Transverse colon (tissue), 4 donors: ENCODE results near the gene CSHL1. TPM values are rescaled to one million over a fixed set of nuclear protein-coding genes. Genes with fewer than 3 reads are reported as not detected.

Experiments
- DNase-seq: peaks from one replicate; pipeline ENCODE4 v3.0.0-alpha.2; 2019
- H3K27ac ChIP-seq, 4 donors: fragments of 200-600 bp; sonication (generic); 2 replicates each; pipeline ENCODE4 v1.5.1; 2016 to 2018; ENCODE audit warnings: inconsistent platforms in 4 of 4
- H3K27me3 ChIP-seq: fragments of 200-600 bp; sonication (generic); 2 replicates; pipeline ENCODE4 v1.5.1; 2017; ENCODE audit warnings: inconsistent platforms
- H3K36me3 ChIP-seq, 4 donors: fragments of 200-600 bp; sonication (generic); 2 replicates each; pipeline ENCODE4 v1.5.1; 2017 to 2019; ENCODE audit warnings: inconsistent platforms in 4 of 4
- H3K4me1 ChIP-seq, 4 donors: fragments of 200-600 bp; sonication (generic); 2 replicates each; pipeline ENCODE4 v1.5.1; 2017 to 2020; ENCODE audit warnings: inconsistent platforms in 4 of 4
- H3K4me3 ChIP-seq, 4 donors: fragments of 200-600 bp; sonication (generic); 1 replicate in 1 of 4; 2 replicates in 3 of 4; pipeline versions ENCODE4 v1.5.1 to v1.6.1; 2017 to 2019; ENCODE audit warnings: inconsistent platforms in 4 of 4
- H3K9me3 ChIP-seq, 2 donors: fragments of 200-600 bp; sonication (generic); 2 replicates each; pipeline ENCODE4 v1.5.1; 2017 to 2019; ENCODE audit warnings: inconsistent platforms in 2 of 2
- EP300 ChIP-seq: sonication (generic); formaldehyde crosslinking; IDR thresholded peaks from one replicate; pipeline ENCODE4 v1.6.1; 2017; ENCODE audit warnings: antibody characterized with exemption, low read depth
- POLR2A ChIP-seq: fragments of 450-650 bp; IDR thresholded peaks from one replicate; pipeline ENCODE4 v1.6.1; 2016; ENCODE audit warnings: antibody characterized with exemption, mild to moderate bottlenecking, moderate library complexity
- POLR2AphosphoS5 ChIP-seq, 3 donors: sonication (generic); formaldehyde crosslinking; IDR thresholded peaks; one replicate each; pipeline ENCODE4 v1.6.1; 2016; ENCODE audit warnings: antibody characterized with exemption in 3 of 3
- WGBS, 2 donors: methylation state at CpG; one replicate each; pipeline ENCODE4 v1.1.5; 2018; ENCODE audit warnings: low coverage in 1 of 2; 5-methylcytosine and 5-hydroxymethylcytosine counted together
- in situ Hi-C, 4 donors: fragments of 200-750 bp; cut with MboI; loops; one replicate each; pipeline versions ENCODE4 v1.15.0 to v1.15.1; 2017; ENCODE audit warnings: low sequenced_read_pairs in 3 of 4, low pct_ligation_motif_present in 1 of 4, low pct_unique_long_range_greater_than_20kb in 1 of 4
- intact Hi-C: fragments of 100-400 bp; cut with DNase I; formaldehyde crosslinking; loops from one replicate; pipeline ENCODE4 v1.15.1; 2023; ENCODE audit warnings: low total_unique reads
- total RNA-seq, 4 donors: library from RNA; depleted of rRNA; stranded (reverse); fragments of >200 nt; gene quantifications; one replicate each; pipeline ENCODE4 v1.1.0, GENCODE V29; 2016
- TF ChIP-seq, protein P1 (sequence below), 5 experiments: fragments of 200-600 bp in 3 of 5; fragments of 450-650 bp in 2 of 5; sonication (generic) in 3 of 5; IDR thresholded peaks; 1 replicate in 2 of 5; 2 replicates in 3 of 5; pipeline ENCODE4 v1.5.1; 2016 to 2017; ENCODE audit warnings: antibody characterized with exemption in 5 of 5, inconsistent platforms in 3 of 5, mild to moderate bottlenecking in 2 of 5, moderate library complexity in 1 of 5

CSHL1 gene
- total RNA-seq, 4 donors from 2014 or later = not detected

DNA sequence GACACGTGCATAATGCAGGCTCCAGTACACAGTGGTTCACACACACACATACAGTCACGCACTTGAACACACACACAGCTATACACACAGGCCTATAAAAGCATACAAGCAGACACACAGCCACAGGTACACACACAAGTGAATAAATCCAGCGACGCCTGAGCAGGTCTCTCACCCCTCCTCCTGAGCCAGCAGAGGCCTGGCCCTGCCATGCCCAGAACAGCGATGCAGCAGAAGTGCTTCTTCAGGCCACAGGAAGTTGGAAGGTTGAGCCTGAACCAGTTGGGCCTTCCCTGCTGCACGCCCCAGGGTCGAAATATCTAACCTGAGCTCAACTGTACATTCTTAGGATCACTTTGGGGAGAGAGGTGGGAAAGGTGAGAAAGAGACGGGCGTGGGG lies 28.3 kb upstream of the CSHL1 start:
- H3K27ac ChIP-seq = no peak overlapping the region
- H3K9me3 ChIP-seq = no peaks in the 10 kb centered on the region
- no peaks in the 10 kb centered on the region for H3K27me3 ChIP-seq
- no peak overlapping the region for H3K4me3 ChIP-seq
- WGBS, 2 donors = 89 to 92% methylated on average over 2 to 9 of the region's 9 CpGs
- no peak for TF ChIP-seq POLR2AphosphoS5 (IDR thresholded peaks at IDR 0.05)
- TF ChIP-seq POLR2A = no peak
- TF ChIP-seq, protein P1, sequence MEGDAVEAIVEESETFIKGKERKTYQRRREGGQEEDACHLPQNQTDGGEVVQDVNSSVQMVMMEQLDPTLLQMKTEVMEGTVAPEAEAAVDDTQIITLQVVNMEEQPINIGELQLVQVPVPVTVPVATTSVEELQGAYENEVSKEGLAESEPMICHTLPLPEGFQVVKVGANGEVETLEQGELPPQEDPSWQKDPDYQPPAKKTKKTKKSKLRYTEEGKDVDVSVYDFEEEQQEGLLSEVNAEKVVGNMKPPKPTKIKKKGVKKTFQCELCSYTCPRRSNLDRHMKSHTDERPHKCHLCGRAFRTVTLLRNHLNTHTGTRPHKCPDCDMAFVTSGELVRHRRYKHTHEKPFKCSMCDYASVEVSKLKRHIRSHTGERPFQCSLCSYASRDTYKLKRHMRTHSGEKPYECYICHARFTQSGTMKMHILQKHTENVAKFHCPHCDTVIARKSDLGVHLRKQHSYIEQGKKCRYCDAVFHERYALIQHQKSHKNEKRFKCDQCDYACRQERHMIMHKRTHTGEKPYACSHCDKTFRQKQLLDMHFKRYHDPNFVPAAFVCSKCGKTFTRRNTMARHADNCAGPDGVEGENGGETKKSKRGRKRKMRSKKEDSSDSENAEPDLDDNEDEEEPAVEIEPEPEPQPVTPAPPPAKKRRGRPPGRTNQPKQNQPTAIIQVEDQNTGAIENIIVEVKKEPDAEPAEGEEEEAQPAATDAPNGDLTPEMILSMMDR (IDR thresholded peaks at IDR 0.05) = no peak
- TF ChIP-seq EP300 = no peak
- no peaks in the 10 kb centered on the region for H3K36me3 ChIP-seq
- intact Hi-C loops = no loop called here
- in situ Hi-C loops = no loop called here
- H3K4me1 ChIP-seq = no peaks in the 10 kb centered on the region
- no peak for DNase-seq

DNA sequence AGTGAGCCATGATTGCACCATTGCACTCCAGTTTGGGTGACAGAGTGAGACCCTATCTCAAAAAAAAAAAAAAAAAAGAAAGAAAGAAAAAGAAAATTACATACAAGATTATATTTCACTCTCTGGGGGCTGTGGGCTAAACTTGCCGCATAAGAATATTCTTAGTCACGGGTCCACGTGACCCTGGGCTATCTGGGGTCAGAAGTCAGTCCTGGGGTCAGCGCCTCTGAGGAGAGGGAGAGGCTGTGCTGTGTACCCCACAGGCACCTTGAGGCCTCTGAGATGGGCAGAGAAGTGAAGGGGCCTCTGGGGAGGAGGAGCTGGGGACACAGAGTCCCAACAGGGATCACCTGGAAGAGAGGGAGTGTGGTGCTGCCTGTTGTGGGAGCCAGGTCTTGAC lies 26.9 kb upstream of the CSHL1 start:
- intact Hi-C loops (no loop called here), in situ Hi-C loops (no loop called here)
- TF ChIP-seq POLR2AphosphoS5 (IDR thresholded peaks at IDR 0.05) (no peak), POLR2A (no peak), EP300 (no peak)
- TF ChIP-seq, protein P1 (IDR thresholded peaks at IDR 0.05) = no peak
- no peaks in the 10 kb centered on the region for H3K4me1 ChIP-seq
- no peaks in the 10 kb centered on the region for H3K36me3 ChIP-seq
- DNase-seq = no peak
- no peak overlapping the region for H3K27ac ChIP-seq
- no peaks in the 10 kb centered on the region for H3K9me3 ChIP-seq
- WGBS, 2 donors = 92 to 94% methylated on average over 4 of the region's 4 CpGs
- H3K4me3 ChIP-seq = no peak overlapping the region
- no peaks in the 10 kb centered on the region for H3K27me3 ChIP-seq

DNA sequence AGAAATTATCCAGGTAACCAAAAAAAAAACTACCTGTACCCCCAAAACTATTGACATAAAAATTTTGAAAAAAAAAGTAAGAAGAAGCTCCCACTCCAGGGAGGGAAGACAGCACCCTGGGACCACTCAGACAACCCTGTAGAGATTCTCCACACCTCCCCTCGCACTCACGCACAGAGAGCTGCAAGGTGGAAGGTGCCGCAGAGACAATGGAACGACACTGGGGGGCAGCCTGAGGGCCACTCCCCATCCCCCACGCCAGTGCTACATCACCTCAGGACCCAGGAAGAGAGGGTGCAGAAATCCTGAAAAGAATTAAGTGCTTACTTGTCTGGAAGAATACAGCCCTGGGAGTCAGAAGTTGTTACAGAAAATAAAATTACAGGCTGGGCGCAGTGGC lies 26.3 kb upstream of the CSHL1 start:
- Histone ChIP-seq H3K36me3 (no peaks in the 10 kb centered on the region), H3K27ac (no peak overlapping the region), H3K4me3 (no peak overlapping the region), H3K27me3 (no peaks in the 10 kb centered on the region), H3K4me1 (no peaks in the 10 kb centered on the region), H3K9me3 (no peaks in the 10 kb centered on the region)
- TF ChIP-seq, protein P1 (IDR thresholded peaks at IDR 0.05) = no peak
- TF ChIP-seq POLR2AphosphoS5 (IDR thresholded peaks at IDR 0.05) (no peak), EP300 (no peak), POLR2A (no peak)
- 88 to 100% methylated on average over 2 to 6 of the region's 6 CpGs for WGBS, 2 donors
- intact Hi-C loops = no loop called here
- in situ Hi-C loops = no loop called here
- DNase-seq = no peak

DNA sequence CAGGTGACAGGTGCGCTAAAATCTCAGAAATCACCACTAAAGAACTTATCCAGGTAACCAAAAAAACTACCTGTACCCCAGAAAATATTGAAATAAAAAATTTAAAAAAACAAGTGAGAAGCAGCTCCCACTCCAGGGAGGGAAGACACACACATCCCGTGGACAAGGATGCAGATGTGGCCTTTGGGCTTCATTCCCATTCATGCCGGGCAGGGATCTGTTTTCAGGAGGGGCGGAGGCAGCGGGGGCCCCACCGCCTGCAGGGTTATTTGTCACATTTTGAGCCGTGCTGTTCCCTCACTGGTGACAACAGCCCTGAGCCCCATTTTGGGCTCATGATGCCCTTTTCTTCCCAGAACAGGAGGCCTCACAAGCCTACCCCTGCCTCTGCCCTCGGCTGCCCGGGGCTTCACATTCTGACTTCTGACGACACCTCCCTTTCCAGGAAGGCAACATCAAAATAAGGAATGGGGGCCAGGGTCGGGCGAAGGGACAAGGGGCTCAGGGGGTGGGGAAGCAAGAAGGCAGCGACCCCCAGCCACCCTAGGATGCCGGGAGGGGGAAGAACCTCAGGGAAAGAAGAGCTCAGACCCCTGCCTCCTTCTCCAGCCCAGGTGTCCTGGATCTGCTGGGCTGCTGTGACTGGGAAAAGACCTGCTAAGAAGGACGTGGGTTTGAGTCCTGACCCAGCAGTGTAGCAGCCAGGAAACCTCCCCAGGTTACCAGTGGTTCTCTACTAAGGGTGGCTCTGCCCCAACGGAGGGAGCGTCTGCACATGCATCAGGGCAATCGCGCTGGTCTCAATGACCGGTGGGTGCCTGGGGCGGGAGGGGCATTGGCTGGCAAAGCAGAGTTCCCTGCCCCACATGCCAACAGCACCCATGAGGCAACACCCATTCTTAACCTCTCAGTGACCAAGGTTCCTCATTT lies 23.4 kb upstream of the CSHL1 start:
- 65 to 78% methylated on average over 4 to 21 of the region's 21 CpGs for WGBS, 2 donors

More for the DNA sequence above, 23.4 kb upstream of the CSHL1 start:
- in situ Hi-C loops (no loop called here), intact Hi-C loops (no loop called here)
- TF ChIP-seq POLR2A (no peak), EP300 (no peak), POLR2AphosphoS5 (IDR thresholded peaks at IDR 0.05) (no peak)
- TF ChIP-seq, protein P1 (IDR thresholded peaks at IDR 0.05) = no peak
- no peak overlapping the region for H3K27ac ChIP-seq
- H3K9me3 ChIP-seq = no peaks in the 10 kb centered on the region
- H3K36me3 ChIP-seq = no peaks in the 10 kb centered on the region
- H3K4me3 ChIP-seq = no peak overlapping the region
- H3K27me3 ChIP-seq = no peaks in the 10 kb centered on the region
- H3K4me1 ChIP-seq = peaks cover 0 to 14% (median 3%) of the 10 kb centered on the region in 4 donors
- DNase-seq = no peak
